GM19372 (cell line): Measurements from ENCODE around the gene CAMK2N1.
"Not testable (repeated sequence)": the region's sequence is repeated elsewhere in the genome, so short reads cannot be mapped to it uniquely, and the experiment has no call there.

ENCODE experiments used
- ATAC-seq: cut with Tn5 transposase; IDR thresholded peaks from one replicate; pipeline ENCODE4 v1.9.1; 2021; ENCODE audit warnings: mild to moderate bottlenecking, low read depth, moderate library complexity; ENCODE audit not compliant: unreplicated experiment

CAMK2N1 gene

DNA sequence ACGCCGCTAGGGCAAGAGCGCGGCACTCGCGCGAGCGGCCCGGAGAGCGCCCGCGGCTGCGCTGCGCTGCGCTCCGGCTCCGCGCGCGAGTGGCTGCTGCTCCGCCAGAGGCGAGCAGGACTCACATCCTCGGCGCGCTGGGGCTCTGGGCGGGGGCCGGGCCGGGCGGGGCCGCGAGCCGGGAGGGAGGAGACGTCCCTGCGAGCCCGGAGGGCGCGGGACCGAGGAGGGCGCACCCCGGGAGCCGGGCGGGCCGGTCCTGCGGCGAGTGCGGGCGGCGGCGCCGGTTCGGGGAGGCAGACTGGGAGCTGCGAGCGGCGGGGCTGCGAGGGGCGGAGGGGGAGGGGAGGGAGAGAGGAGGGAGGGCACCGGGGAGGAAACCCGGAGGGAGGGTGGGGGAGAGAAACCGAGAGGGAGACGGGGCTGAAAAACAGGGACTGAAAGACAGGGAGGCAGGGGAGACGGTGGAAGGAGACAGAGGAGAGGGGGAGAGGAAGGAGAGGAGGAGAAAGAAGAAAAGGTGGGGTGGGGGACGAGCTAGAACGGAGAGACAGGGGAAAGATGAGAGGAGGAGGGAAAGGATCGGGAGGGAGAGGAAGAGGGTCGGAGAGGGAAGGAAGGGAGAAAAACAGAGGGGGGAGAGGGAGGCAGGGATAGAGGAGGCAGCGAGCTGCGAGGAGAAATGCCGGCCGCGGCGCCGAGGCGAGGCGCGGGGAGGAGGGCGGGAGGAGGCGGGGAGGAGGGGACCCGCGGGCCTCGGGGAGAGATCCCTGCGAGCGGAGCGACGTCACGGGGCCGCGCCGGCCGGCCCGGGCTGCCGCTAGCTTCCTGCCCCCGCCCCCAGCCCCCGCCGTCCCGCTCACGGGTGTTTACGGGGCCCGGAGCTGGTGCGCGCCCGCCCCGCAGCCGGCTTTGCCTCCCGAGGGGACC lies at the start of gene CAMK2N1:
CAMK2N1 (minus strand) TSS at position 684 of the 930 bp plus-strand sequence. CDS start 831 bp downstream, outside the sequence.
- ATAC-seq, result no peak

DNA sequence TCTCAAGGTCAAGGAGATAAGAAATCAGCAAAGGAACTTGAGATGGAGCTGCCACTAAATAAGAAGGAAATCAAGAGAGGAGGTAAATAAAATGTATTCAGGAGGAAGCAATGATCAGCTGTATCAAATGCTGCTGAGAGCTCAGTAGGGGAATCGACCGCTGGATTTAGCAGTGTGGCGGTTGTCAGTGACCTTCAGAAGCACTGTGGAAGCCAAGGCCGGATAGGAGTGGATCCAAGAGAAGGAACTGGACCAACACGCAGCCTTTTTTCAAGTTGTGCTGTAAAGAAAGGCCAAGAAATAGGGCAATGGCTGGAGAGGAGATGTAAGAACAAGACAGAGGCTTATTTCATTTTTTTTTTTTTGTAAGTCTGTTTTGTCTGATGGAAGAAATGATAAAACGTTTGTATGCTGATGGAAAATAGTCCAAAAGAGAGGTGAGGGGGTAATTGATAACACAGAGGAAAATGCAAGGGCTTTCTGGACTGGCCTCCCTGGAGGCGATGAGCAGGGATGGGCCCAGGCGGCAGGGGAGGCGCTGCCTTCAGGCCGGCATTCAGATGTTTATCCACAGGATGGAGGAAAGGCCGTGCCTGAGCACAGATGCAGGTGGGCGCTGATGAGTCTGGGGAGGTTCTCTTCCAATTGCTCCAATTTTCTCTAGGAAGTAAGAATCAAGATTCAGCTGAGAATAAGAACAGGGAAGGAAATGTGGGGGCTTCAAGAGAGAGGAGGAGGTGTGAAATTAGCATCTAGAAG lies 48.8 kb upstream of the CAMK2N1 start:
- ATAC-seq, result no peak

DNA sequence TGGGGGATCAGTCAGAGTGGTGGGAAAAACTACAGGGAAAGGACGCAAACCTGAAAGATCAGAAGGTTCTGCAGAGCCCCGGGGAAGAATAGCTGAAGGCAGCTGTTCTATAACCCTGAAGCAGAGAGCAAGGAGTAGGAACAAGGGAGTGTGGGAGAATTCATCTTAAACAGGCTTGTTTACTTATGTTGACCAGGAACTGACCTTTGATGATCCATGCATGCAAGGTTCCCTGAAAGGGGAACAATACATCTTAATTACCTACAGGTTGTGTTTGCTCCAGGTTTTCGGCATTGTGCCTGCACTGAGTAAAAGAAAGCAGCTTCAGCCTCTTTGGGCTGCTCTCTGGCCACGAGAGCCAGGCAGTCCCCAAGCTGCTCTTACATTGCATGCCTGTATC lies 47.6 kb upstream of the CAMK2N1 start:
- no peak for ATAC-seq

DNA sequence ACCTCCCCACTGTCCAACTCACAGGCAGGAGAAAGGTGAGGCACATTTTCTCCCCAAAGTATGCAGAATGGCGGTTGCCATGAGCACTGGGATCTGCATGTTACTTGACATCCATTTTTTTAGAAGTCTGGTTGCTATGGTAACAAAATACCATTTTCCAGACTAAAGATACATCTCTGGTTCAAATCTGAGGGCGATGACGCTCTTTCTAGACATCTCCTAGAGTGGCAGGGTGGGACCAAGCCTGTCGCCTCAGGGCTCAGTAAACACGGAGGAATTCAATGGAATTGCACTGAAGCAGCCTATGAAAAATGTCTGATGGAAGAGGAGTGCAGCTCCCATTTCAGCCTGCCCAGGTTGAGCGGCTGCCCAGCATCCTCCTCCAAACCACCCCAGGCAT lies 44.9 kb upstream of the CAMK2N1 start:
- no peak for ATAC-seq

DNA sequence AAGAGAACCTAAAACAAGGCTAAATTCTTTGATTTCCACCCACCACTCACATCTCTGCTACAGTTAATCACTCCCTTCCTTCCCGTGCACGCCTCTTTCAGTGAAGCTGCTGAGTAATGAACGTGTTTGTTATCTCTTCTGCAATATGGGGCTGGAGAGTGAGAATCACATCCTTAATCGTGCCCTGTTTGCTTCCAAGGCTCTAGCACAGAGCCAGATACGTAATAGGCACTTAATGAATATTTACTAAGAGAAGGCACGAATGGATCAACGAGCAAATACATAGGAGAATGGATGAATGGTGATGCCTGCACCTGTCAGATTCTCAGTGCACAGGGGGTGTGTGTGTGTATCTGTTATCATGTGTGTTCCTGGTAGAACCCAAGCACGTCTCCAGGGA lies 44.3 kb upstream of the CAMK2N1 start:
- no peak for ATAC-seq

DNA sequence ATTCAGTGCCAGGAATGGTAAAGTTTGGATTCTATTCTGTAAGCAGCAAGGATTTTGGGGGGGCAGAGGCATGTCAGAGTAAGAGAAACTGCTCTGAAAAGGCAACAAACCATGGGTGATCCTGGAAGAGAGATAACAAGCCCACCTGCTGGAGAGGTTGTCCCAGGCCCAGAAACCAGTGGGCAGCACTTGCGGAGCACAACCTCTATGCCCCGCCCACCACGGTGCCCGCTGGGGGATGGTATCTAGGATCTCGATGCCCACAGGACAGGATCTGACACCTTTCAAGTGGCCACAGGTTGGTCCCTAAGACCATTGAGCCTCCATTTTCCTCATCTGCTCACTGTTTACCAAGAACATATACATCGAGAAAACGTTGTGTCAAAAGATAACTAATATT lies 42.2 kb upstream of the CAMK2N1 start:
- no peak for ATAC-seq

DNA sequence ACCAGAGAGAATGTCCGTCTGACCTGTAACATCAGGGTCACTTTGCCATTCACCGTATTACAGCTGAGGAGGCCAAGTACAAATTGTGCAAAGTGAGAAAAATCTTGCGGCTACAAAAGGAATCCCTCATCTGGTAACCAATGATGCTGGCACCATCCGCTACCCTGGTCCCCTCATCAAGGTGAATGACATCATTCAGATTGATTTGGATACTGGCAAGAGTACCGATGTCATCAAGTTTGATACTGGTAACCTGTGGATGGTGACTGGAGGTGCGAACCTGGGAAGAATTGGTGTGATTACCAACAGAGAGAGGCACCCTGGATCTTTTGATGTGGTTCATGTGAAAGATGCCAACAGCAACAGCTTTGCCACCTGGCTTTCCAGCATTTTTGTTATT lies 40.3 kb upstream of the CAMK2N1 start:
- ATAC-seq, result no peak

DNA sequence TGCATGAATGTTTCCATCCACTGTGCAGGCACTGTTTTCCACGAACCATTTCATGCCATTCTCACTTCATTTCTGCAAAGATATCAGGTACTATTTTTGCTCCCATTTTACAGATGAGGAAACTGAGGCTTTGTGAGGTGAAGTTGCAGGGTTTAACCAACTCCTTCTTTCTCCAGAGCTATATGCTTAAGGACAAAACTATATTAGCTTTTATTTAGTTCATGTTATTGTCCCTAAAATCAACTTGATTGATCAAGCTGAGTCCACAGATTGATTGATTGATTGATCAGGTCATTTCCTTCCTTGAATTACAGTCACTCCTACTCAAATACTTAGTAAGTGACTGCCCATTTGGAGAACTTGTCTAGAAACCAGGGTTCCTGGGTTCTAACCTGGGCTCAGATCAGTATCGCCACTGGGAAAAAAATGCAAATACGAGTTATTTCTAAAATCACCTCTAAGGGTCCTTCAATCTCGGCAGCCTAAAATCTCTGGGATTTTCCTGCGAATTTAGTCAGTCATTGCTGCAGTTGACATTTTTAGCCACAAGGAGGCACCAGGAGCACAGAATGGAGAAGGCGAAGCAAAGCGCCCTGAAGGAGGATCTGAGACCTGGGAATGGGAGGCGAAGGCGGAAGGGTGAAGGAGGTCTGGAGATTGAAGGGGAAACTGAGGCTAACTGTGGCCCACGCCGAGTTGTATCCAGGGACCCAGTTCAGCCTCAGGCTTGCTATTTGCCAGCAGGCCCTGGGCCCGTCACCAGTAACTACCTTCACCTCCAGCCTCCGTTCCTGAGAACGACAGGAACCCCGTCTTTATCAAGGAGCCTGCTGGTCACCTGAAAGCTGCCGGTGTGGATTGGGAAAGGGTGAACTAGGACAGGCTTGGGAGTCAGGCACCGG lies 36.2 kb upstream of the CAMK2N1 start:
- ATAC-seq, result no peak

DNA sequence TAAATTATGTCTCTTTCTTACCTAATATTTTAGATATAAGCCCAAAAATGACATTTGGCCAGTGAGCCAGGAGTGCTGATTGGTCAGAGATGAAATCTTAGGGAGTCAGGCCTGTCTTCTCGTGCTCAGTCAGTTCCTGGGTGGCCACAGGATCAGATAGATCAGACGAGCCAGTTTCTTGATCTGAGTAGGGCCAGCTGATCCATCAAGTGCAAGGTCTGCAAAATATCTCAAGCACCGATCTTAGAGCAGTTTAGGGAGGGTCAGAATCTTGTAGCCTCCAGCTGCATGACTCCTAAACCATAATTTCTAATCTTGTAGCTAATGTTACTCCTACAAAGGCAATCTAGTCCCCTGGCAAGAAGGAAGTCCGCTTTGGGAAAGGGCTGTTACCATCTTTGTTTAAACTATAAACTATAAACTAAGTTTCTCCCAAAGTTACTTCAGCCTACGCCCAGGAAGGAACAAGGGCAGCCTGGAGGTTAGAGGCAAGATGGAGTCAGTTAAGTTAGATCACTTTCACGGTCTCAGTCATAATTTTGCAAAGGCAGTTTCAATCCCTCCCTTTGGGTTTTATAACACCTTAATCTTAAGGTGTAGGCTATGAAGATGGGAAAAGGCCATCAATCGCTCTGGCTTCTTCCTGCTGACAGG lies 33.7 kb upstream of the CAMK2N1 start:
- not testable (repeated sequence) for ATAC-seq

DNA sequence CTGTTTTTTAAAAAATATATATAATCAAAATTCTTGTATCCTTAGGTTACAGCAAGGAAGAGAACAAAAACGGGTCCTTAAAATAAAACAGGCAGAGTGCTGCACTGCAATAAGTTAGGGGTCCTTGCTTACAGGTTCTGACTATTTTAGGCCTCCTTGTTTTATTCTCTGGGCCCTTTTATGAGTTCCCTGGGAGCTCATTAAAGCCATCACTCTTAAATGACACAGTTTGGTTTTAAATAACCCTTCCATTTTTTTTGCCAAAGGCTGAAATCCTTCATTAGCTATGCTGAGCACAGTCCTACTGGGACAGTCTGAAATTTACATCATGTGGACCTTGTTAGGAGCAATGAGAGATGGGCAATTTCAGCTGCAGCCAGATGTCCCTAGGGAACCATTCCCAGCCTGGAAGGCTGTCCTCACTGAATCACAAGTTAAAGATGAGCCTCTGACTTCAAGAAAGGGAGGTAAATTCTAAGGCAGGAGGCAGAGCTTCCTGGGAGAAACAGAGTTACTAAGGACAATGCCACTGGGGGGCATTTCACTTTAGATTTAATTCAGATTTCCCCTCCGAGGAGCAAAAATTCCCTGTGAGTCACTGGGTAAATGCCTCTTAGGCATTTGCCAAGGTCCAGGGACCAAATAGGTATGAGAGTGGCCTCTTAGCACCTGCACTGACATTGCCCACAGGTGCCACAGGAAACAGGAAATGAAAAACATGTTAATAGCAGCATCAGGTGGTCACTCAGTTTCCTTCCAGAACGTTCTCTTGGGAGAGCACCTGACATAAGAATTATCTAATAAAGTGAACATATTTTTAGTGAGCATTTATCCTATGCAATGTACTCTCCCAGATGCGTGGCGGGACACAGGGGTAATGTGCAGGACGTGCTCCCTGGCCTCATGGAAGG lies 25.8 kb upstream of the CAMK2N1 start:
- ATAC-seq, result no peak

DNA sequence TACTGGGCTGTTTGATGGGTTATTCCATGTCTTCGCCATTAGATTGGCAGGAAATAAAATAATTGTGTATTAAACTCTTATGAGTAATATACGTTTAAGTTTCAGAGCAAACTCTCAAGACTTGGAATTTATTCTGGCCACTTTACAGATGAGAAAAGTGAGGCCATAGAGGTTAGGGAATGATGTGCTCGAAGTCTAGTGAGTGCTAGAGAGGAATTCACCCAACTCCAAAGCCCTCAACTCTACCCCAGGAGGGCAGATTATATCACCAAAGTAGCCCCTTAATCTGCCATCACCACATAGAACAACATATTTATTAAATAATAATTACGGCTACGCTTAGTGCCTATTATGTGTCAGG lies 22.4 kb upstream of the CAMK2N1 start:
- no peak for ATAC-seq

DNA sequence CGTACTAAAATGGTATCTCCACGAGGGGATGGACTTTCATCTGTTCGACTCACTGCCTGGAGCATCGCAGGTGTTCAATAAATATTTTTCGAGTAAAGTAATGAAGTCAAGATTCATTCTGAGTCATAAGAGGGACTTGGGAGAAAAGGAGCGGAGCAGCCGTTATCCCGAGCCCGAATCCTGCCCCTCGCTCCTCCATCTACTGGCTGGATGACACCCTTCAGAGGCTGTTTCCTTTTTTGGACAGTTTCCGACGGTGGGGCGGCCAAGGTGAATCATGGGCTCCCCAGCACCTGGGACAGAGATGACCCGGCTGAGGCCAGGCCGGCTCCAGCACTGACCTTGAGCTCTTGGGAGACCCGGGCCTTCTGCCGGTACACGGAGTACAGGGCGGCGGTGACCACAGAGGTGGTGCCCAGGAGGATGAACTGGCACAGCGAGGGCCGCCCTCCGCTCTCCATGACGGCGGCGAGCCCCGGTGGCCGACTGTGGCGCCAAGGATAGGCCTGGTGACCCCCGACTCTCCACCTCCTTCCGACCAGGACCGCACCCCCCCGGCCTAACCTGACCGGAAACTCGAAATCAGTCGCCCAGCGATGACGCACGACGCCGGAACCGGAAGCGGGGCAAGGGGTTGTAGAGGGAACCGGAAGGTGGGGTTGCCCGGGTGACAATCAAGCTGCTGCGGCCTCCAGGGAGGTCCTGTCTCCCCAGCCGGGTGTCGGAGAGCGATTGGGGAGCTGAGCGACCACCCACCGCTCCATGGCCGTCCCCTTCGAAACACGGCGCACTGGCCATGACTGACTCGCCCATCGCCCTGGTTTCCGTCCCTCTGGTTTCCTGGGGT lies 21.8 kb upstream of the CAMK2N1 start, which contains the start of gene MUL1:
MUL1 (minus strand) TSS at position 588 of the 847 bp plus-strand sequence; CDS start at position 461, 127 bp downstream.
- peak; percentile 92 for ATAC-seq

DNA sequence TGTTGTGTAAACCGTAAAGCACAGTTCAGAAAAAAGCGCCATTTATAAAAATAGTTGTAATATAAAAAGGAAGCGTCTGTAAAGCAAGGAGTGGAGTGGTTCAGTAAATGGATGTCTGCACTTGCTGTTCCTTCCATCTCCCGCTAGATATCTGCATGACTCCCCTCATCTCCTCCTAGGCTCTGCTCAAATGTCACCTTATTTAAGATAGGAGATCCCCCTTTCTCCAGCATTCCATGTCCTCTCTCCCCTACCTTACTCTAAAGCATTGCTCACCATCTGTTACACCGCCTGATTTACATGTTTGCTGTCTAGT lies 21.2 kb upstream of the CAMK2N1 start:
- no peak for ATAC-seq

DNA sequence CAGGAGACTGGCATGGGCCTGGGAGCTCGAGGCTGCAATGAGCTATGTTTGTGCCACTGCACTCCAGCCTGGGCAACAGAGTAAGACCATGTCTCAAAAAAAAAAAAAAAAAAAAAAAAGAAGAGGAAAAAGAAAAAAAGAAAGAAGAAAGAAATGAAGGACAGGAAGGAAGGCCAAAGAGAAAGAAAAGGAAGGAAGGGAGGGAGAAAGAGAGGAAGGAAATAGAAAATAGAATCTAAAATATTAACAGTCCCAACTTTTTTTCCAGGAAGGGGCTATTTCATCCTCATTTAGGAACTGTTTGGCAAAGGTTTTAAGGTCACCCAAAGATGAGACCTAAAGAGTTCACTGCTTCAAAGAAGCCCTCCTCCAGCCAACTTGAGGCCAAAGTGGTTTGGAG lies 19.5 kb upstream of the CAMK2N1 start:
- ATAC-seq, result no peak

DNA sequence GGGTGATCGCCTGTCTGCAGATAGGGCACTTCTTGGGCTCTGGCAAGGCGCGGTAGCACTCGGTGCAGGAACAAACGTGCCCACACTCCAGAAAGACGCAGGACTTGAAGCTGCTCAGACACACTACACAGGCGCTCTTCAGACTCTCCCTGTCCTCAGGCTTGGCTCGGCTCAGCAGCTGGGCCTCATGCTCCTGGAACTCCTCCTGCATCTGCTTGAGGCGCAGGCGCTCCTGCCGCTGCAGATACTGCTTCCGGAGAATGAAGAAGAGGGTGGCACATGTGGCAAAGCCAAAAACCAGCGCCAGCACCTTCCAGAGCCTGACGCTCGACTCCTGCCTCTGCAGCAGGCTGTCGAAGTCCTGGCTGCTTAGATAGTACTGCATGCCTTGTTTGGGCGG lies 14.7 kb upstream of the CAMK2N1 start:
- ATAC-seq, result no peak

DNA sequence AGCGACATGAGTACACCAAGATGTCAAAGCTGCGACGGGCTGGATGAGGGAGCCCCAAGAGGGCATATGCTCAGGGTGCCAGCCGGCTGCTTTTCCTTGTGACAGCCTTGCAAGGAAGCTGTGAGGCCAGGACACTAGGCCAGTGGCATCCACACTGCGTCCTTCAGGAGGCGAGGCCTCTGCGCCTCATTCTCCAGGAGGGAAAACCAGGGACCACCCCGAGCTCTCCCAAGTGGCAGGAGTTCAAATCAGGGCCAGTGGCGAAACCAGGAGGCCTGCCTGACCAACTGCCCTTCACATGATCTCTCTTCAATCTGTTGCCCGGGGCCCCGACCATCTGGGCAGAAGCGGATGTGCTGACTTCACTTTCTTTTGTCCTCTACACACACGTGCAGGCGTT lies 13.7 kb upstream of the CAMK2N1 start:
- ATAC-seq, result no peak

DNA sequence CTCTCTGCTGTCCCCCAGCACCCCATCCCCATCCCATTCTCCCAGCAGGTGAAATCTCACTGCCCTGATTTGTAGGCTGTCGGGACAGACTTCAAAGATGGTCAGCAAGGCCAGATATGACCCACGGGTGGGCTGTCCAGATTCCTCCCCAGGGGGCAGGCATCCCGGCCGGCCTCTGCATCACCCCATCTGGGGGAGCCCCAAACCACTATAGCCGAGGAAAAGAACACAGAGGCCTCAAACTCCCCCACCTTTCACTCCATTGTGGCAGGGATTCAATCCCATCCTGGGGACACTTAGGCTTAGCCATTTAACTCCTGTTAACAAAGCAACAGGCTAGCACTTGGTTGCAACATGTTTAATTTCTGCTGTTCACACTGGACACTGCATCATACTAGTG lies 13.1 kb upstream of the CAMK2N1 start:
- ATAC-seq, result no peak

DNA sequence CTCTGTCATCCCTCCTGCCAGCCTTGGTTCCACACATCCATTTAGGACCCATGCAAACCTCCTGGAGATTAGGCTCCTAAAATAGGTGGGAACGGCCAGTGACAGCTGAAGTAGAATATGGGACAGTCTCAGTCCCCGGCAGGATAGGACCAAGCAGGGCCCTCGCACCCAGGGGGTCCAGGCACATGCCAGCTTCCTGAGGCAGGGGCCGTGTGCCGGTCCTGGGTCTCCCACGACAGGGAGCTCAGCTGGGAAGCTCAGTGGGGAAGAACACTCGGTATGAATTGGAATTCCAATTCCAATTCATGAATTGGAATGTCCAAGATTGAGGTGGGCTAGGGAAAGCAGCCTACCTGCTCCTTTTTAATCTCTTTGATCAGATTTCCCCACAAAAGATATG lies 12.1 kb upstream of the CAMK2N1 start:
- no peak for ATAC-seq
